DOHH2 (cell line): ENCODE data around the gene ELP2.

ENCODE experiments used
- CTCF ChIP-seq: fragments of 200-600 bp; sonication (generic); IDR thresholded peaks from one replicate; pipeline ENCODE4 v1.5.1; 2014; ENCODE audit warnings: antibody characterized with exemption, mild to moderate bottlenecking, low read depth, low read length; ENCODE audit not compliant: poor library complexity, severe bottlenecking
- EZH2phosphoT487 ChIP-seq: fragments of 200-600 bp; sonication (generic); IDR thresholded peaks from 2 replicates; pipeline ENCODE4 v1.6.1; 2017; ENCODE audit warnings: borderline replicate concordance, mild to moderate bottlenecking, antibody characterized with exemption, low read length, moderate library complexity, mixed read lengths

- TF ChIP-seq CTCF (no peak), EZH2phosphoT487 (no peak)
These were observed 1.4 kb downstream of the ELP2 start for GRCh38 chr18:36130883-36131653.
